ENCODE measurements around the gene AP4B1.

AP4B1 gene

GRCh38 chr1:113895098-113895497 lies 9.5 kb downstream of the AP4B1 start:
- DNase-seq = no peak

- DNase-seq = no peak
Observed at GRCh38 chr1:113893267-113893666, 11.3 kb downstream of the AP4B1 start.

GRCh38 chr1:113891631-113892220 lies 12.9 kb downstream of the AP4B1 start:
- no peak for DNase-seq

GRCh38 chr1:113890816-113891215 lies 13.8 kb downstream of the AP4B1 start:
- DNase-seq = no peak

GRCh38 chr1:113887402-113888175 lies 17.0 kb downstream of the AP4B1 start, which contains the start of gene BCL2L15:
Gene BCL2L15, minus strand, starts transcription at chr1:113887581. Its CDS starts 206 bp downstream, at chr1:113887375.
- no peak for DNase-seq

GRCh38 chr1:113886417-113887401 lies 17.9 kb downstream of the AP4B1 start:
- no peak for DNase-seq

- no peak for DNase-seq
Observed at GRCh38 chr1:113881661-113882060, 22.9 kb downstream of the AP4B1 start.

- DNase-seq = no peak
Observed at GRCh38 chr1:113879739-113880038, 24.9 kb downstream of the AP4B1 start.

- DNase-seq = no peak
Observed at GRCh38 chr1:113876176-113876575, 28.4 kb downstream of the AP4B1 start.

GRCh38 chr1:113875714-113876113 lies 28.9 kb downstream of the AP4B1 start:
- peak in 1 of 5 experiments; percentile 66 for DNase-seq

- peak in 2 of 5 experiments; percentile 63 to 92 for DNase-seq
Observed at GRCh38 chr1:113874012-113874879, 30.4 kb downstream of the AP4B1 start.

GRCh38 chr1:113872219-113872935 lies 32.2 kb downstream of the AP4B1 start:
- peak in 2 of 5 experiments; percentile 23 to 68 for DNase-seq

- DNase-seq = peak; percentile 32 to 98 (median 76)
Observed at GRCh38 chr1:113871597-113872113, 32.9 kb downstream of the AP4B1 start, which contains the start of gene PTPN22. Gene PTPN22, minus strand, starts transcription at chr1:113871712.

- peak in 2 of 5 experiments; percentile 6 to 74 for DNase-seq
Observed at GRCh38 chr1:113870778-113871177, 33.8 kb downstream of the AP4B1 start.

- peak in 1 of 5 experiments; percentile 23 for DNase-seq
Observed at GRCh38 chr1:113868387-113869083, 36.1 kb downstream of the AP4B1 start.

- no peak for DNase-seq
Observed at GRCh38 chr1:113861641-113862040, 43.0 kb downstream of the AP4B1 start.

GRCh38 chr1:113860891-113861290 lies 43.7 kb downstream of the AP4B1 start:
- no peak for DNase-seq

- DNase-seq = no peak
Observed at GRCh38 chr1:113859478-113860175, 45.0 kb downstream of the AP4B1 start.

- no peak for DNase-seq
Observed at GRCh38 chr1:113858982-113859381, 45.6 kb downstream of the AP4B1 start.

- no peak for DNase-seq
Observed at GRCh38 chr1:113858418-113858817, 46.2 kb downstream of the AP4B1 start.
